ENCODE results near the gene ANKRD52. TPM values are rescaled to one million over a fixed set of nuclear protein-coding genes. Genes with fewer than 3 reads are reported as not detected.

ANKRD52 gene
- total and polyA plus RNA-seq, 9 of the 15 experiments (the other 6 are each of a cell fraction or from before 2014, with no cell fraction given), result 0.52 to 46.8 (median 7.9) TPM

DNA sequence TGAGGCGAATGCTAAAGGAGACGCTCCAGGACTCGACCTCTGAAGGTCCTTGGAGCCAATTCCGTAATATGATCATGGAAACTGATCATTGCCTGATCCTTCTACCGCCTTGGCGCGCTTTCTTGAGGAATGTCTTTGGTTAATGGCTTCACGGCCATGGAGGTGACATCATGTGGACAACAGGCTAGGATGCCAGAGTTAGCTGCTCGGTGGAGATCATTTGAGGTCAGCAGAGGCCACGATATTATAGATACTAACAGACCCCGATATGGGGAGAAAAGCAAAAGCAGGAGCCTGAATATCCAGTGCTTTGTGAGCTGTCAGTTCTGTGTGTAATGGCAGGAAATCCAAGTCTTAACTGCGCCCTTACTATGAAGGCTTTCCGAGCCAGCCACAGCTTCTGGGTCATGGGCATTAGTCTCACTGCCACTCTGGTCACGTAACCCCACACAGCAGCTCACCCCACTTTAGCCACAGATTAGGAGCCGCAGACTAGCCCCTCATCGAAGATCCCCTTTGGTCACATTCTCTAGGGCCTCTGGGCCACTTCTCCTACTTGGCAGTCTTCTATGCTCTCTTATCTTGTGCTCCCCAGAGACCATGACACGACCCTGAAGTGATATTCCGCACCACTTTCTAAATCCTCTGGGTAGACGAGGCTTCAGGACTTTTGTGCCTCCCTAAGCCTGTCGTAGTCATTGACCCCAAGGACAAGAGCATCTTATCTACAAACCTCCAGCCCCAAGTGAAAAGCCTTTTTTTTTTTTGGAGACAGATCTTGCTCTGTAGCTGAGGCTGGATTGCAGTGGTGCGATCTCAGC, 42.7 kb upstream of the ANKRD52 start (continued):
- TF ChIP-seq, protein P1, sequence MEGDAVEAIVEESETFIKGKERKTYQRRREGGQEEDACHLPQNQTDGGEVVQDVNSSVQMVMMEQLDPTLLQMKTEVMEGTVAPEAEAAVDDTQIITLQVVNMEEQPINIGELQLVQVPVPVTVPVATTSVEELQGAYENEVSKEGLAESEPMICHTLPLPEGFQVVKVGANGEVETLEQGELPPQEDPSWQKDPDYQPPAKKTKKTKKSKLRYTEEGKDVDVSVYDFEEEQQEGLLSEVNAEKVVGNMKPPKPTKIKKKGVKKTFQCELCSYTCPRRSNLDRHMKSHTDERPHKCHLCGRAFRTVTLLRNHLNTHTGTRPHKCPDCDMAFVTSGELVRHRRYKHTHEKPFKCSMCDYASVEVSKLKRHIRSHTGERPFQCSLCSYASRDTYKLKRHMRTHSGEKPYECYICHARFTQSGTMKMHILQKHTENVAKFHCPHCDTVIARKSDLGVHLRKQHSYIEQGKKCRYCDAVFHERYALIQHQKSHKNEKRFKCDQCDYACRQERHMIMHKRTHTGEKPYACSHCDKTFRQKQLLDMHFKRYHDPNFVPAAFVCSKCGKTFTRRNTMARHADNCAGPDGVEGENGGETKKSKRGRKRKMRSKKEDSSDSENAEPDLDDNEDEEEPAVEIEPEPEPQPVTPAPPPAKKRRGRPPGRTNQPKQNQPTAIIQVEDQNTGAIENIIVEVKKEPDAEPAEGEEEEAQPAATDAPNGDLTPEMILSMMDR (IDR thresholded peaks at IDR 0.05 in 2 of 3, conservative IDR thresholded peaks at IDR 0.05 in 1 of 3; ENCODE audit: insufficient read depth in 2 of 3, low read depth in 1 of 3, low read length in 3 of 3), result no peak
- TF ChIP-seq ZNF592 (IDR thresholded peaks at IDR 0.05), result peak; percentile 88
- TF ChIP-seq MAZ (CRISPR knock-in tag; conservative IDR thresholded peaks at IDR 0.05 in 1 of 2, IDR thresholded peaks at IDR 0.05 in 1 of 2), result no peak
- TF ChIP-seq ZNF583 (CRISPR knock-in tag; IDR thresholded peaks at IDR 0.05), result no peak
- TF ChIP-seq ZFP1 (CRISPR knock-in tag; IDR thresholded peaks at IDR 0.05), result no peak
- peak; percentile 91 for TF ChIP-seq CBFA2T2 (conservative IDR thresholded peaks at IDR 0.05)
- no peak for TF ChIP-seq XRCC3 (IDR thresholded peaks at IDR 0.05)
- TF ChIP-seq MGA (IDR thresholded peaks at IDR 0.05), result peak; percentile 83
- peak; percentile 72; the same call in 1 of the 2 replicates for TF ChIP-seq ZNF197 (CRISPR knock-in tag; IDR thresholded peaks at IDR 0.05; ENCODE audit: low read depth)

Data from K562 (cell line).